ENCODE data around the gene TAC4.

DNA sequence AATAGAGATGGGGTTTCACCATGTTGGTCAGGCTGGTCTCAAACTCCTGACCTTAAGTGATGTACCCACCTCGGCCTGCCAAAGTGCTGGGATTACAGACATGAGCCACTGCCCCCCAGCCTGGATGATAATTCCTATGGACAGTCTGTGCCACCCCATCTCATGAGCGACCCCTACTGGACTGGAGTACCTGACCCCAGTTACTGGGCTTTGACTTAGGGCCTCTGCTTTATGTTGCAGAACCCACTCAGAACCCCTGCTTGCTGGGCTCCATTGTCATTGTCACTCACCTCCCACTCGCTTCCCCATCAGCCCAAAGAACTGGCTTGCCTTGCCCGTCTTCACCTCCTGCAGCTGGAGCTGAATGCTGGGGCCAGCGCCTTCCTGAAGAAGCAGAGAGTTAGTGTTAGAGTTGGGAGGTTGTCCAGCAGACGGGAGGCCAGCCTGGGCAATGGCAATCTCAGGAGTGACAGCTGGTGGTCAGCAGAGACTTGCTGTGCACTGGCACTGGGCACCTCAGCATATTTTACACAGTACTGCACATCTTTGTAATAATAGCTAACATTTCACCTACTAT lies 4.0 kb downstream of the TAC4 start:
- TF ChIP-seq CTCF (IDR thresholded peaks at IDR 0.05; ENCODE audit: extremely low read depth in 1 of 2, insufficient read depth in 1 of 2, low read depth in 1 of 2, low read length in 2 of 2) (peak; percentile 66 to 69), POLR2A (IDR thresholded peaks at IDR 0.05; ENCODE audit: low read depth, low read length) (no peak), POLR2AphosphoS5 (IDR thresholded peaks at IDR 0.05; ENCODE audit: insufficient read depth, low read depth, low read length) (no peak), EZH2 (IDR thresholded peaks at IDR 0.05; ENCODE audit: borderline replicate concordance, low read depth, low read length, severe bottlenecking) (no peak)
